H1 (cell line): Measurements from ENCODE around the gene NPC2. TPM values are rescaled to one million over a fixed set of nuclear protein-coding genes. Genes with fewer than 3 reads are reported as not detected.

Experiments
- CTCF ChIA-PET: fragments of 300-600 bp; sonication (Branson Sonifier 250); formaldehyde crosslinking; loops from one replicate; lab custom pipeline; 2021; ENCODE audit not compliant: partially characterized antibody; lab: Charles Lee
- POLR2A ChIA-PET: fragments of 300-600 bp; sonication (Branson Sonifier 250); formaldehyde crosslinking; loops from one replicate; lab custom pipeline; 2021; ENCODE audit warnings: inconsistent platforms; ENCODE audit not compliant: partially characterized antibody; lab: Charles Lee
- DNase-seq, 2 experiments: peaks; one replicate each; pipeline versions ENCODE4 v3.0.0 to v3.0.0-alpha.2; 2010 to 2022; ENCODE audit warnings: low spot score in 2 of 2, low read depth in 1 of 2, mixed read lengths in 1 of 2
- FAIRE-seq: peaks from 2 replicates; lab custom pipeline; 2011; peaks lifted over from hg19 to GRCh38; lab: Jason Lieb, UNC
- H2AFZ ChIP-seq: 2 replicates; pipeline ENCODE4 v1.8.1; 2012; ENCODE audit warnings: low read length, inconsistent platforms
- H2AK5ac ChIP-seq: 2 replicates; pipeline ENCODE4 v1.6.1; 2013; ENCODE audit warnings: low read depth, low read length
- H2BK120ac ChIP-seq: replicated peaks from 2 replicates; pipeline ENCODE3; 2013; ENCODE audit warnings: low read depth, low read length, inconsistent platforms
- H2BK12ac ChIP-seq: 2 replicates; pipeline ENCODE4 v1.6.1; 2013; ENCODE audit warnings: low read depth, low read length
- H2BK15ac ChIP-seq: 2 replicates; pipeline ENCODE4 v1.6.1; 2013; ENCODE audit warnings: low read length
- H2BK20ac ChIP-seq: 2 replicates; pipeline ENCODE4 v1.6.1; 2013; ENCODE audit warnings: low read length
- H2BK5ac ChIP-seq: 2 replicates; pipeline ENCODE4 v1.6.1; 2013; ENCODE audit warnings: low read depth, low read length
- H3K14ac ChIP-seq: 2 replicates; pipeline ENCODE4 v1.6.1; 2013; ENCODE audit warnings: inconsistent platforms; ENCODE audit not compliant: insufficient read length
- H3K18ac ChIP-seq: 2 replicates; pipeline ENCODE4 v1.6.1; 2013; ENCODE audit warnings: low read length; ENCODE audit errors: extremely low read depth
- H3K23ac ChIP-seq: 2 replicates; pipeline ENCODE4 v1.6.1; 2013; ENCODE audit warnings: inconsistent platforms; ENCODE audit not compliant: insufficient read length
- H3K23me2 ChIP-seq: 2 replicates; pipeline ENCODE4 v1.6.1; 2013; ENCODE audit warnings: low read depth, low read length
- H3K27ac ChIP-seq: 2 replicates; pipeline ENCODE4 v1.6.1; 2011; ENCODE audit warnings: low read depth, low read length, inconsistent platforms
- H3K27me3 ChIP-seq, 4 experiments: replicated peaks in 1 of 4; 1 replicate in 1 of 4; 2 replicates in 3 of 4; pipeline versions ENCODE4 v1.6.1 to v1.8.1; 2011 to 2013; ENCODE audit warnings: low read length in 3 of 4, mild to moderate bottlenecking in 3 of 4, inconsistent platforms in 2 of 4, mixed read lengths in 2 of 4, moderate library complexity in 1 of 4; ENCODE audit not compliant: control insufficient read depth in 3 of 4, insufficient read depth in 3 of 4; ENCODE audit errors: extremely low read depth in 1 of 4
- H3K36me3 ChIP-seq, 4 experiments: 2 replicates each; pipeline versions ENCODE4 v1.6.1 to v1.8.1; 2011 to 2013; ENCODE audit warnings: mild to moderate bottlenecking in 4 of 4, low read length in 3 of 4, moderate library complexity in 2 of 4, control low read depth in 1 of 4, inconsistent platforms in 1 of 4; ENCODE audit not compliant: insufficient read depth in 4 of 4, control insufficient read depth in 2 of 4
- H3K4ac ChIP-seq: replicated peaks from 2 replicates; pipeline ENCODE3; 2013; ENCODE audit warnings: low read length, low read depth, mixed read lengths, inconsistent platforms; ENCODE audit not compliant: insufficient read length
- H3K4me1 ChIP-seq, 4 experiments: replicated peaks in 1 of 4; 1 replicate in 1 of 4; 2 replicates in 3 of 4; pipeline versions ENCODE4 v1.6.1 to v1.8.1; 2011 to 2013; ENCODE audit warnings: low read length in 3 of 4, inconsistent platforms in 2 of 4, mixed read lengths in 1 of 4; ENCODE audit not compliant: insufficient read depth in 4 of 4, control insufficient read depth in 3 of 4
- H3K4me2 ChIP-seq, 2 experiments: 2 replicates each; pipeline versions ENCODE4 v1.6.1 to v1.8.1; 2011 to 2013; ENCODE audit warnings: low read depth in 2 of 2, low read length in 2 of 2, control low read depth in 1 of 2, inconsistent platforms in 1 of 2, mild to moderate bottlenecking in 1 of 2; ENCODE audit not compliant: insufficient read depth in 1 of 2
- H3K4me3 ChIP-seq, 4 experiments: fragments of 200-600, 300-600 bp in 1 of 4; sonication (generic), shearing (Covaris generic), sonication (Bioruptor Twin) in 1 of 4; 2 replicates each; pipeline versions ENCODE4 v1.5.1 to v1.8.1; 2011 to 2016; ENCODE audit warnings: low read length in 4 of 4, low read depth in 3 of 4, control low read depth in 2 of 4, inconsistent platforms in 2 of 4, mild to moderate bottlenecking in 2 of 4, mixed read lengths in 1 of 4, moderate library complexity in 1 of 4; ENCODE audit not compliant: insufficient read depth in 2 of 4; ENCODE audit errors: extremely low read depth in 1 of 4
- H3K56ac ChIP-seq: replicated peaks from 2 replicates; pipeline ENCODE3; 2013; ENCODE audit warnings: low read depth, mild to moderate bottlenecking, mixed read lengths, low read length, inconsistent platforms; ENCODE audit not compliant: insufficient read length
- H3K79me1 ChIP-seq: 2 replicates; pipeline ENCODE4 v1.6.1; 2013; ENCODE audit warnings: low read depth, low read length, control low read depth
- H3K79me2 ChIP-seq, 2 experiments: 2 replicates each; pipeline versions ENCODE4 v1.6.1 to v1.8.1; 2012 to 2013; ENCODE audit warnings: low read length in 2 of 2, mild to moderate bottlenecking in 2 of 2, inconsistent platforms in 1 of 2; ENCODE audit not compliant: insufficient read depth in 2 of 2, control insufficient read depth in 1 of 2
- H3K9ac ChIP-seq, 4 experiments: replicated peaks in 1 of 4; 1 replicate in 1 of 4; 2 replicates in 3 of 4; pipeline versions ENCODE4 v1.6.1 to v1.8.1; 2011 to 2013; ENCODE audit warnings: low read depth in 3 of 4, low read length in 3 of 4, control low read depth in 2 of 4, mild to moderate bottlenecking in 2 of 4, moderate library complexity in 2 of 4, inconsistent platforms in 1 of 4; ENCODE audit errors: extremely low read depth in 1 of 4
- H3K9me3 ChIP-seq, 2 experiments: 2 replicates each; pipeline versions ENCODE4 v1.6.1 to v1.8.1; 2012 to 2013; ENCODE audit warnings: mild to moderate bottlenecking in 2 of 2, moderate library complexity in 2 of 2, control low read depth in 1 of 2, inconsistent platforms in 1 of 2, low read depth in 1 of 2, low read length in 1 of 2, mixed read lengths in 1 of 2; ENCODE audit not compliant: insufficient read depth in 2 of 2
- H4K20me1 ChIP-seq, 2 experiments: replicated peaks in 1 of 2; 2 replicates each; pipeline versions ENCODE3 to v1.8.1; 2011 to 2013; ENCODE audit warnings: inconsistent platforms in 2 of 2, low read length in 2 of 2, mild to moderate bottlenecking in 1 of 2; ENCODE audit not compliant: insufficient read depth in 2 of 2, control insufficient read depth in 1 of 2
- H4K5ac ChIP-seq: 2 replicates; pipeline ENCODE4 v1.6.1; 2013; ENCODE audit warnings: low read length, low read depth, mixed read lengths, inconsistent platforms; ENCODE audit not compliant: insufficient read length
- H4K8ac ChIP-seq: 2 replicates; pipeline ENCODE4 v1.8.0; 2013; ENCODE audit warnings: mild to moderate bottlenecking, moderate library complexity, low read length, inconsistent platforms; ENCODE audit not compliant: insufficient read depth; ENCODE audit errors: extremely low read depth
- H4K91ac ChIP-seq: replicated peaks from 2 replicates; pipeline ENCODE3; 2013; ENCODE audit warnings: low read length, mixed read lengths, inconsistent platforms; ENCODE audit not compliant: insufficient read length
- ATF3 ChIP-seq: IDR thresholded peaks from 2 replicates; pipeline ENCODE4 v1.6.1; 2011; ENCODE audit warnings: low read depth, mild to moderate bottlenecking, low read length; ENCODE audit not compliant: insufficient read depth
- EGR1 ChIP-seq: IDR thresholded peaks from 2 replicates; pipeline ENCODE4 v1.6.1; 2011; ENCODE audit warnings: low read depth, low read length, borderline replicate concordance
- KDM4A ChIP-seq: IDR thresholded peaks from one replicate; pipeline ENCODE4 v1.7.1; 2012; ENCODE audit warnings: low read depth, mild to moderate bottlenecking, moderate library complexity, low read length, inconsistent platforms; ENCODE audit not compliant: severe bottlenecking
- MAFK ChIP-seq: IDR thresholded peaks from 2 replicates; pipeline ENCODE4 v1.6.1; 2012; ENCODE audit warnings: low read depth, mild to moderate bottlenecking, improper control_type of control experiment, low read length
- NANOG ChIP-seq: IDR thresholded peaks from 2 replicates; pipeline ENCODE4 v1.6.1; 2011; ENCODE audit warnings: low read length, low read depth, mild to moderate bottlenecking, inconsistent platforms; ENCODE audit not compliant: insufficient read depth, poor library complexity, severe bottlenecking
- POLR2AphosphoS5 ChIP-seq: IDR thresholded peaks from 2 replicates; pipeline ENCODE4 v1.6.1; 2011; ENCODE audit warnings: low read depth, low read length
- RFX5 ChIP-seq: IDR thresholded peaks from 2 replicates; pipeline ENCODE4 v1.6.1; 2011; ENCODE audit warnings: low read depth, low read length, improper control_type of control experiment, borderline replicate concordance
- SIX5 ChIP-seq: IDR thresholded peaks from 2 replicates; pipeline ENCODE4 v1.6.1; 2011; ENCODE audit warnings: mild to moderate bottlenecking, low read depth, low read length
- SRF ChIP-seq: IDR thresholded peaks from 2 replicates; pipeline ENCODE4 v1.6.1; 2011; ENCODE audit warnings: mild to moderate bottlenecking, low read depth, low read length, moderate library complexity
- SUZ12 ChIP-seq: fragments of 200-600 bp; sonication (generic); IDR thresholded peaks from 2 replicates; pipeline ENCODE4 v1.6.1; 2012; ENCODE audit warnings: mild to moderate bottlenecking, inconsistent platforms, low read length, moderate library complexity, mixed read lengths
- TBP ChIP-seq: IDR thresholded peaks from 2 replicates; pipeline ENCODE4 v1.6.1; 2011; ENCODE audit warnings: low read depth, low read length, improper control_type of control experiment
- ZNF274 ChIP-seq: IDR thresholded peaks from 2 replicates; pipeline ENCODE4 v1.7.0; 2012; ENCODE audit warnings: low read length, borderline replicate concordance; ENCODE audit errors: extremely low read depth
- WGBS, 2 experiments: shearing (Covaris generic) in 1 of 2; methylation state at CpG; one replicate each; pipeline versions ENCODE4 v1.1.6 to v1.1.7; 2013 to 2015; ENCODE audit warnings: low lambda C conversion rate in 2 of 2, mixed read lengths in 2 of 2, inconsistent platforms in 1 of 2, low coverage in 1 of 2, missing lambda C conversion rate in 1 of 2; ENCODE audit not compliant: insufficient replicate concordance in 2 of 2, insufficient coverage in 1 of 2, insufficient read length in 1 of 2; ENCODE audit errors: extremely low coverage in 1 of 2, missing lambda C conversion rate in 1 of 2; 5-methylcytosine and 5-hydroxymethylcytosine counted together
- polyA plus RNA-seq, 7 experiments: library from polyadenylated mRNA; depleted of rRNA in 3 of 7; stranded (reverse) in 5 of 7; unstranded in 2 of 7; fragments of >200 nt in 5 of 7; fragments of 200-250 nt in 2 of 7; gene quantifications; 1 replicate in 5 of 7; 2 replicates in 1 of 7; 4 replicates in 1 of 7; pipeline versions ENCODE4 v1.2.1 to v1.2.3, GENCODE V29; 2011 to 2013; ENCODE audit warnings: missing spikeins in 2 of 7, mixed read lengths in 2 of 7
- total RNA-seq: library from RNA; stranded (reverse); fragmentation: NEBNext Ultra II Directional; extraction: Animal tissue kit (Norgen Biotek cat#: 25700); gene quantifications from 2 replicates; pipeline ENCODE4 v1.2.1, GENCODE V29; 2021

NPC2 gene
- total and polyA plus RNA-seq, 2 of the 8 experiments (the other 6 are each of a cell fraction or from before 2014, with no cell fraction given), result 178 to 258 TPM

DNA sequence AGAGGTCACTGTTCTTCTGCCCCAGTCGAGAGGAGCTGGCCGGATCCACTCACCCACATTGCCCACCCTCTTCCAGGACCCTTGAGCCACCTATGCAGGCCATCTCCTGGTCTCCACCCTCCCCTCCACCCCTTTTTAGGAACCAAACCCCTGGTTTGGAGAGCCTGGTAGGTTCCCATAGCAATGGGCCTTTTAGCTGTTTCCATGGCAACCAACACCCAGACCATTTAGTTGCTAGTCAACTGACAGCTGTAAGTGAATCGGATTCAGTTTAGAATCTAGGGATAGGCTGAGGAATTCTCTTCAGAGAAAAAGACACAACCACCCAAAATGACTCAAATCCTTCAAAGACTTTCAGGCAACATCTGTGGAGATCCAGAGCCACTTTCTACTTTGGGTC lies 16.5 kb downstream of the NPC2 start:
- Histone ChIP-seq H3K4me3 (no peak overlapping the region), H2AFZ (no peak overlapping the region), H2BK120ac (no peak overlapping the region), H2BK20ac (no peak overlapping the region), H4K8ac (no peak overlapping the region), H3K36me3 (peaks cover 0 to 51% (median 17%) of the 10 kb centered on the region in 4 experiments; a peak in 7 of 8 replicates), H3K23ac (no peak overlapping the region), H3K79me2 (no peaks in the 10 kb centered on the region), H3K27me3 (no peaks in the 10 kb centered on the region), H3K23me2 (no peaks in the 10 kb centered on the region), H2BK15ac (no peak overlapping the region), H3K18ac (no peak overlapping the region), H3K9ac (no peak overlapping the region), H3K27ac (peak overlapping the region; percentile 8; the same call in 1 of the 2 replicates), H2BK5ac (no peak overlapping the region), H2BK12ac (no peak overlapping the region), H4K5ac (no peak overlapping the region), H3K56ac (no peak overlapping the region), H4K20me1 (no peaks in the 10 kb centered on the region), H3K79me1 (no peaks in the 10 kb centered on the region), H2AK5ac (no peak overlapping the region), H3K4me2 (no peak overlapping the region), H4K91ac (no peak overlapping the region), H3K4ac (no peak overlapping the region), H3K14ac (no peak overlapping the region), H3K4me1 (peaks cover 0 to 3% (median 0%) of the 10 kb centered on the region in 4 experiments; a peak in 2 of 7 replicates), H3K9me3 (no peaks in the 10 kb centered on the region)
- POLR2A ChIA-PET, result interaction anchor here (0.7 to 3.0 kb wide), 9 partner anchors 10 to 175 kb away, joined by 3 to 10 read pairs (median 3); partner anchors contain the start of gene VRTN
- DNase-seq, result no peak
- 89% methylated on average over 3 of the region's 3 CpGs; no CpG with 5 or more reads in 1 of the 2 experiments for WGBS, 2 experiments
- TF ChIP-seq POLR2AphosphoS5, result no peak
- TF ChIP-seq SIX5, result no peak
- no peak for TF ChIP-seq TBP
- no peak for TF ChIP-seq RFX5
- no peak for TF ChIP-seq MAFK
- TF ChIP-seq NANOG, result no peak
- TF ChIP-seq ZNF274, result no peak
- TF ChIP-seq KDM4A, result no peak
- TF ChIP-seq EGR1, result no peak
- TF ChIP-seq SRF, result no peak
- TF ChIP-seq ATF3, result no peak
- TF ChIP-seq SUZ12, result no peak
- CTCF ChIA-PET, result interaction anchor here (0.7 to 12.6 kb wide), 11 partner anchors 14 to 243 kb away, joined by 3 to 181 read pairs (median 41); partner anchors contain the start of genes ABCD4 and VRTN
- no peak for FAIRE-seq
